Measurements from ENCODE around the gene USP11.

Gene USP11

DNA sequence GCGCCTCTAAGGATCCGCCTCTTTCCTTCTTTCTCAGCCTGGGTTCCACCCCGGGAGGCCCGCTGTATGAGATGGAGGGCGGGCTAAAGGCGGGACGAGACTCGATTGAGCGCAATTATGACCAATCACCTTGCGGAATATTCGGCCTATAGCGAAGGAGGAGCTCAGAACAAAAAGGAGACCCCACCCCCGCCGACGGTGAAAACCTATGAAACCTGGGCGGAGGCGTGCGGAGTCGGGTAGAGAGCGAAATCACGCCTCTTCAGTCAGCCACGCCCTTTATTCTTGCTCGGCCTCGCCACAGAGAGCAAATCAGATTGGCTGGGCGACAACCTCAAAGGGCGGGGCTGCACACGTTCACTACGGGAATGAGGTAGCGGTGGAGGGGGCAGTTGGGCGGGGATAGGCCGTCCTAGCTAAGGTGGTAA is 14.9 kb upstream of the USP11 start:
- no peaks in the 10 kb centered on the region for H4K20me1 ChIP-seq (ENCODE audit: insufficient read depth, low read length)
- H3K4me3 ChIP-seq (ENCODE audit: low read depth, low read length, poor library complexity, severe bottlenecking), result peak overlapping the region; percentile 98
- H3K27me3 ChIP-seq (ENCODE audit: insufficient read depth, low read length), result no peaks in the 10 kb centered on the region
- no peaks in the 10 kb centered on the region for H3K9me3 ChIP-seq (ENCODE audit: low read length)
- H3K9ac ChIP-seq (ENCODE audit: low read length), result peak overlapping the region; percentile 99
- peak overlapping the region; percentile 74 for H3K4me2 ChIP-seq (ENCODE audit: low read length)
- peaks cover 47% of the 10 kb centered on the region for H3K36me3 ChIP-seq (ENCODE audit: insufficient read depth, low read length)
- peak overlapping the region; percentile 88 for H3K27ac ChIP-seq (ENCODE audit: low read depth, low read length, poor library complexity, severe bottlenecking)
- no peaks in the 10 kb centered on the region for H3K9me2 ChIP-seq (ENCODE audit: low read depth, low read length)
- H3K4me1 ChIP-seq (ENCODE audit: insufficient read depth, low read length, severe bottlenecking), result peaks cover 27% of the 10 kb centered on the region
- H3F3A ChIP-seq (ENCODE audit: insufficient read depth, low read length), result peaks cover 3% of the 10 kb centered on the region; the same call in 1 of the 2 replicates
- TF ChIP-seq, protein P1, sequence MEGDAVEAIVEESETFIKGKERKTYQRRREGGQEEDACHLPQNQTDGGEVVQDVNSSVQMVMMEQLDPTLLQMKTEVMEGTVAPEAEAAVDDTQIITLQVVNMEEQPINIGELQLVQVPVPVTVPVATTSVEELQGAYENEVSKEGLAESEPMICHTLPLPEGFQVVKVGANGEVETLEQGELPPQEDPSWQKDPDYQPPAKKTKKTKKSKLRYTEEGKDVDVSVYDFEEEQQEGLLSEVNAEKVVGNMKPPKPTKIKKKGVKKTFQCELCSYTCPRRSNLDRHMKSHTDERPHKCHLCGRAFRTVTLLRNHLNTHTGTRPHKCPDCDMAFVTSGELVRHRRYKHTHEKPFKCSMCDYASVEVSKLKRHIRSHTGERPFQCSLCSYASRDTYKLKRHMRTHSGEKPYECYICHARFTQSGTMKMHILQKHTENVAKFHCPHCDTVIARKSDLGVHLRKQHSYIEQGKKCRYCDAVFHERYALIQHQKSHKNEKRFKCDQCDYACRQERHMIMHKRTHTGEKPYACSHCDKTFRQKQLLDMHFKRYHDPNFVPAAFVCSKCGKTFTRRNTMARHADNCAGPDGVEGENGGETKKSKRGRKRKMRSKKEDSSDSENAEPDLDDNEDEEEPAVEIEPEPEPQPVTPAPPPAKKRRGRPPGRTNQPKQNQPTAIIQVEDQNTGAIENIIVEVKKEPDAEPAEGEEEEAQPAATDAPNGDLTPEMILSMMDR (IDR thresholded peaks at IDR 0.05; ENCODE audit: low read length), result no peak
- TF ChIP-seq EZH2 (IDR thresholded peaks at IDR 0.05; ENCODE audit: borderline replicate concordance, low read length), result no peak
- no peak overlapping the region for H2AFZ ChIP-seq (ENCODE audit: low read length)
- H3K79me2 ChIP-seq (ENCODE audit: insufficient read depth, low read length), result peaks cover 27% of the 10 kb centered on the region

GRCh38 chrX:47218280-47218919 is 14.4 kb upstream of the USP11 start, which contains the start of gene CDK16:
CDK16 (plus strand) TSS chrX:47218681; CDS start chrX:47223558, 4,877 bp downstream.
- TF ChIP-seq EZH2 (IDR thresholded peaks at IDR 0.05; ENCODE audit: borderline replicate concordance, low read length), result no peak
- TF ChIP-seq, protein P1 (IDR thresholded peaks at IDR 0.05; ENCODE audit: low read length), result no peak
- Histone ChIP-seq H3K9ac (ENCODE audit: low read length) (peak within 1 kb of the TSS; percentile 99), H2AFZ (ENCODE audit: low read length) (no peak within 1 kb of the TSS)

GRCh38 chrX:47218920-47219815 is 13.6 kb upstream of the USP11 start:
- Histone ChIP-seq H3K4me3 (ENCODE audit: low read depth, low read length, poor library complexity, severe bottlenecking) (peak overlapping the region; percentile 98), H3K9me3 (ENCODE audit: low read length) (no peaks in the 10 kb centered on the region), H3K9me2 (ENCODE audit: low read depth, low read length) (no peaks in the 10 kb centered on the region), H3K4me2 (ENCODE audit: low read length) (peak overlapping the region; percentile 74), H2AFZ (ENCODE audit: low read length) (no peak overlapping the region), H3K27ac (ENCODE audit: low read depth, low read length, poor library complexity, severe bottlenecking) (peak overlapping the region; percentile 88), H3K4me1 (ENCODE audit: insufficient read depth, low read length, severe bottlenecking) (peaks cover 27% of the 10 kb centered on the region), H3F3A (ENCODE audit: insufficient read depth, low read length) (peaks cover 3% of the 10 kb centered on the region; the same call in 1 of the 2 replicates), H3K79me2 (ENCODE audit: insufficient read depth, low read length) (peaks cover 27% of the 10 kb centered on the region), H4K20me1 (ENCODE audit: insufficient read depth, low read length) (no peaks in the 10 kb centered on the region), H3K36me3 (ENCODE audit: insufficient read depth, low read length) (peaks cover 48% of the 10 kb centered on the region), H3K9ac (ENCODE audit: low read length) (peak overlapping the region; percentile 99), H3K27me3 (ENCODE audit: insufficient read depth, low read length) (no peaks in the 10 kb centered on the region)
- TF ChIP-seq, protein P1 (IDR thresholded peaks at IDR 0.05; ENCODE audit: low read length), result no peak
- no peak for TF ChIP-seq EZH2 (IDR thresholded peaks at IDR 0.05; ENCODE audit: borderline replicate concordance, low read length)

More at GRCh38 chrX:47218280-47218919, 14.4 kb upstream of the USP11 start, which contains the start of gene CDK16:
- peaks cover 3% of the 10 kb centered on the region; the same call in 1 of the 2 replicates for H3F3A ChIP-seq (ENCODE audit: insufficient read depth, low read length)
- H4K20me1 ChIP-seq (ENCODE audit: insufficient read depth, low read length), result no peaks in the 10 kb centered on the region
- no peaks in the 10 kb centered on the region for H3K9me3 ChIP-seq (ENCODE audit: low read length)
- H3K36me3 ChIP-seq (ENCODE audit: insufficient read depth, low read length), result peaks cover 47% of the 10 kb centered on the region
- H3K4me3 ChIP-seq (ENCODE audit: low read depth, low read length, poor library complexity, severe bottlenecking), result peak within 1 kb of the TSS; percentile 98
- H3K27me3 ChIP-seq (ENCODE audit: insufficient read depth, low read length), result no peaks in the 10 kb centered on the region
- H3K4me2 ChIP-seq (ENCODE audit: low read length), result peak within 1 kb of the TSS; percentile 74
- peaks cover 27% of the 10 kb centered on the region for H3K79me2 ChIP-seq (ENCODE audit: insufficient read depth, low read length)
- peaks cover 27% of the 10 kb centered on the region for H3K4me1 ChIP-seq (ENCODE audit: insufficient read depth, low read length, severe bottlenecking)
- no peaks in the 10 kb centered on the region for H3K9me2 ChIP-seq (ENCODE audit: low read depth, low read length)
- peak within 1 kb of the TSS; percentile 88 for H3K27ac ChIP-seq (ENCODE audit: low read depth, low read length, poor library complexity, severe bottlenecking)
